ENCODE results near the gene TIMM17A.

DNA sequence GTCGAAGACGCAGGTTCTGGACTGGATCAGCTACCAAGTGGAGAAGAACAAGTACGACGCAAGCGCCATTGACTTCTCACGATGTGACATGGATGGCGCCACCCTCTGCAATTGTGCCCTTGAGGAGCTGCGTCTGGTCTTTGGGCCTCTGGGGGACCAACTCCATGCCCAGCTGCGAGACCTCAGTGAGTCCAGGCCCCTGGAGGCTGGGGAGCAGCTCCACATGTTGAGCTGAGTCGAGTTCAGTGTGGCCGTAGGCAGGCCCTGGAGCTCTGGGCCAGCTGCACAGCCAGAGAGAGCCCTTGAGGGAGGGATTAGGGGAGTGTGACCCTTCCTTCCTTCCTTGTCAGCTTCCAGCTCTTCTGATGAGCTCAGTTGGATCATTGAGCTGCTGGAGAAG lies 56.7 kb downstream of the TIMM17A start:
- TF ChIP-seq EZH2 (IDR thresholded peaks at IDR 0.05; ENCODE audit: insufficient read depth, low read length), result no peak
- TF ChIP-seq CTCF (IDR thresholded peaks at IDR 0.05; ENCODE audit: insufficient read depth, low read depth, low read length), result no peak
